GM19372 (cell line): ENCODE data around the gene ZMYND12.
A peak's percentile ranks its signal among the peaks of the same experiment; 100 is the strongest.
"Not testable (repeated sequence)": the region's sequence is repeated elsewhere in the genome, so short reads cannot be mapped to it uniquely, and the experiment has no call there.

ENCODE experiments used
- ATAC-seq: cut with Tn5 transposase; IDR thresholded peaks from one replicate; pipeline ENCODE4 v1.9.1; 2021; ENCODE audit warnings: mild to moderate bottlenecking, low read depth, moderate library complexity; ENCODE audit not compliant: unreplicated experiment

Gene ZMYND12, protein sequence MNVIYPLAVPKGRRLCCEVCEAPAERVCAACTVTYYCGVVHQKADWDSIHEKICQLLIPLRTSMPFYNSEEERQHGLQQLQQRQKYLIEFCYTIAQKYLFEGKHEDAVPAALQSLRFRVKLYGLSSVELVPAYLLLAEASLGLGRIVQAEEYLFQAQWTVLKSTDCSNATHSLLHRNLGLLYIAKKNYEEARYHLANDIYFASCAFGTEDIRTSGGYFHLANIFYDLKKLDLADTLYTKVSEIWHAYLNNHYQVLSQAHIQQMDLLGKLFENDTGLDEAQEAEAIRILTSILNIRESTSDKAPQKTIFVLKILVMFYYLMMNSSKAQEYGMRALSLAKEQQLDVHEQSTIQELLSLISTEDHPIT

DNA sequence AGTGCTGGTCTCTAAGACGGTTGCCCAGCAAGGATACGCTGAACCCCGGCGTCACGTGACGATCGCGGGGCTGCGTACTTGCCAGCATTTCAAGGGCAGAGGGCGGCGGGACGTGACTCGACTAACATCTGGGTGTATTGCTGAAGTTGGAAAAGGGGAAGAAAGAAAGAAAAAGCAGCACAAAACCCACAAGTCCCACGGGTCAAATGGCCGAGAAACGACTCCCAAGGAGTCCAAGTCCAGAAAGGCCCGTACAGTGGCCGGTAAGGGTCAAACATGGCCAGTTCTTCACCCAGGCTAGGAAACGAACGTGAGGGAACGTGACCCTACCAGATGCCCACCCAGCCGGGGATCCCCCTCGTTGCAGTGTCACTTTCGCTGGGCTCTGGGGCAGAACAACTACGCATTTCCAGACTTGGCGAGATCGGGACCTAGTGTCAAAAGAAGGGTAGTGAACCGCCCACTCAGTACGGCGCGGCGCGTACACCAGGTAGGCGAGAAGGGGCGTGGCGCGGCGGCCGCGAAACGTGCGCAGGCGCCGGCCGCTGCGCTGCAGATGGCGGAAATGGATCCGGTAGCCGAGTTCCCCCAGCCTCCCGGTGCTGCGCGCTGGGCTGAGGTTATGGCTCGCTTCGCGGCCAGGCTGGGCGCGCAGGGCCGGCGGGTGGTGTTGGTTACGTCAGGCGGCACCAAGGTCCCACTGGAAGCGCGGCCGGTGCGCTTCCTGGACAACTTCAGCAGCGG, at the start of gene ZMYND12, which contains the start of gene PPCS:
ZMYND12 (minus strand) TSS at position 13 of the 744 bp plus-strand sequence. CDS start 25 bp downstream, outside the sequence.
PPCS (plus strand) TSS at position 534 of the 744 bp plus-strand sequence; CDS start at position 557, 23 bp downstream.
- ATAC-seq, result peak; percentile 75

DNA sequence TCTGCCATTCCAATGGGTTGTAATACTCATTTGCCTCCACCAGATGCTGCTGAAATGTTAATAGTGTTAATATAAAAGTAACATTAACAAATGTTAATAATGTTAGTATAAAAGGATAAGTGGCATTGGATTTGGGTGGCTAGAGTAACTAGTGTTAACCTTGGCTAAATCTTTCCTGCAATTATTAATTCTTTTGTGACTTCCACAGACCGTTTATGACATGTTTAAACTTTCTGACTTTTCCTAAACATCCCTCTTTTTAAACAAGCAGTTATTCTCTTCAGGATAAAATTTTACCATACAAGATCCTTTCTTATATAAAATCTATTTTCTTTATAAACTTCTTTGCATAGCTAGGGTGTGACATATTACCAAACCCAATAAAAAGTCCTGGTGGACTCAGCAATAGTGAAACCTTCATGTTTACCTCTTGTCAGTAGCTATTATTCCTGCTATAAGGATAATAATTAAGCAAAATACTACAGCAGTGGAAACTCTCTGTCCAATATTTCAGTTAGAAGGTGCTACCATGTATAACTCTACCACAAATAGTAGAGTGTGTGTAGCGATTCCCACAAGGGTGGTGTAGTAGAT, 48.8 kb upstream of the ZMYND12 start:
- no peak for ATAC-seq

DNA sequence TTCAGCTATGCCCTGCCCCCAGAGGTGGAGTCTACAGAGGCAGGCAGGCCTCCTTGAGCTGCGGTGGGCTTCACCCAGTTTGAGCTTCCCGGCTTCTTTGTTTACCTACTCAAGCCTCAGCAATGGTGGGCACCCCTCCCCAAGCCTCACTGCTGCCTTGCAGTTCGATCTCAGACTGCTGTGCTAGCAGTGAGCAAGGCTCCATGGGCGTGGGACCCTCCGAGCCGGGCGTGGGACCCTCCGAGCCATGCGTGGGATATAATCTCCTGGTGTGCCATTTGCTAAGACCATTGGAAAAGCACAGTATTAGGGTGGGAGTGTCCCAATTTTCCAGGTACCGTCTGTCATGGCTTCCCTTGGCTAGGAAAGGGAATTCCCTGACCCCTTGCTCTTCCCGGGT, 46.2 kb upstream of the ZMYND12 start:
- ATAC-seq, result not testable (repeated sequence)

DNA sequence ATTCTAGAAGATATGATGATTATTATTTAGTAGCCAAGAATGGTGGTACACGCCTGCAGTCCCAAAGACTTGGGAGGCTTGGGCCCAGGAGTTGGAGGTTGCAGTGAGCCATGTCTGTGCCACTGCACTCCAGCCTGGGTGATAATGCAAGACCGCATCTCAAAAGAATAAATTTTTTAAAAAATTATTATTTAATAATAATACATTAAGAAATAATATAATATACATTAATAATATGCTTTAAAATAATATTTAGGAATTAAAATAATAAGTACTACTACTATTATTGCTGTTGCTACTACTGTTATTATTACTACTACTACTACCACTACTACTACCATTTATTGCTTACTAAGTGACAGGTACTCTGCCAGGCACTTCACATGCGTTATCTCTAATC, 34.4 kb upstream of the ZMYND12 start:
- no peak for ATAC-seq

DNA sequence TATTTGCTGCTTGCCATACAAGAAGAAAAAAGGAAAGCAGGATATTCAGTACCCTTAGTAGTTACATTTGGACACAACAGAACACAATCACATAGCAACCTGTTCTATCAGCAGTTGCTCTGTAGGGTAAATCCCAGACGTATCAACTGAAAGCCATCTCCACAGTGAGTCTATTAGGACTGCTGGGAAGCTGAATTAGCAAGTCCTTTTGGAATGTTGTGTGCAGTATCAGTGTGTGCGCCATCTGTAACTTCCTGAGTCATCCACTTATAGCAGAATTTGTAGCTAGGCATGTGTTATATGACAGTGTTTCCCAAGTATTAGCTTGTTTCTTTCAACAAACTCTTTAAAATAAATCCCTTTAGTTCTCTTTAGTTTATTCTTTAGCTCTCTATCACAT, 28.6 kb upstream of the ZMYND12 start:
- no peak for ATAC-seq

DNA sequence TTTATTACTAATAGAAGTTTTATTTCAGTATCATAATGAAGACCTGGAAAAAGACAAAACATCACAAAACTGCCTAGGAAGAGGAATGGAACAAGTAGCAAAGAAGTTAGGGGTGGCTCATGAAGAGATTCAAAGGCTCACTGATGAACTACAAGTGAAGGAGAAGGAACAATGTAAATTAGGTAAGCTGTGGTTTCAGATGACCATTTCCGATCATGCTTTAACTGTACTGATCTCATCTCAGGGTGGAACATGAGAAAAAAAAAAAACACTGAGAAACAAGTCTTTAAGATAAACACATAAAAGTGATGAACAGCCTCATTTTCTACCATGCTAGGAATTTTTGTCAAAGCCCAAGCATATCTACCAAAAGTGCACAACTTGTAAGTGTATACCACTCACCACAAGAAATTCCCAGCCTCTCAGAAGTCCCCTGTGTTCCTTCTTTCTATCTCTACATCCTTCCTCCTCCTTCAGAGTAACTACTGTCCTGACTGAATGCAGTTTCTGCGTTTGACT, 26.9 kb upstream of the ZMYND12 start:
- ATAC-seq, result no peak

DNA sequence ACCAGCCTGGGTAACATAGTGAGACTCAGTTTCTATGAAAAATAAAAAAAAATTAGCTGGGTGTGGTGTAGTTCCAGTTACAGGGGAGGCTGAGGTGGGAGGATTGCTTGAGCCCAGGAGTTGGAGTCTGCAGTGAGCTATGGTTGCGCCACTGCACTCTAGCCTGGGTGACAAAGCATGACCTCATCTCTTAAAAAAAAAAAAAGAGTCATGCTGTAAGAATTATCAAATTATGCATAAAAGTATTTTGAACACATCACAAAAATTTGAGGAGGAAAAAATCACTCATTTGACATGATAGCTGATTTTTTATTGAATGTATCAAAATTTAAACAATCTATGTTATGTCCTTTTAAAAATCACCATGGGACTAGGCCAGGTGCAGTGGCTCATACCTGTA, 25.1 kb upstream of the ZMYND12 start:
- no peak for ATAC-seq

DNA sequence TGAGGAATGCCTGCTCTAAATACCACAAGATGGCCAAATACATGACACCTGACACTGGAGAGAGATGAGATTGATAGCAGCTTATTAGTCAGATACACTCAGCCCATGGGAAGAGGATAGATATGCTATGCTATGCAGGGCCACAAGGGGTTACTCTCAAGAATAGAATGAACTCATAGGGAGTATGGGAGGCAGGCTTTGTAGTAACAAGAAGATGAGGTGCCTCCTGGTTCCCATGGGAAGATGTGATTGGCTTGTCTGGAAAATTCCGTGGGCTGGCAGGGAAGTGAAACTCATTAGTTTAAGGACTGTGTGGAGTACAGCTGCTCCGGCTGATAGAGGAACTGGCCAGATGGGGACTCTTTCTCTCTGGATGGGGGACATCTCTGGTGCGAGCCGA, 23.8 kb upstream of the ZMYND12 start:
- no peak for ATAC-seq

DNA sequence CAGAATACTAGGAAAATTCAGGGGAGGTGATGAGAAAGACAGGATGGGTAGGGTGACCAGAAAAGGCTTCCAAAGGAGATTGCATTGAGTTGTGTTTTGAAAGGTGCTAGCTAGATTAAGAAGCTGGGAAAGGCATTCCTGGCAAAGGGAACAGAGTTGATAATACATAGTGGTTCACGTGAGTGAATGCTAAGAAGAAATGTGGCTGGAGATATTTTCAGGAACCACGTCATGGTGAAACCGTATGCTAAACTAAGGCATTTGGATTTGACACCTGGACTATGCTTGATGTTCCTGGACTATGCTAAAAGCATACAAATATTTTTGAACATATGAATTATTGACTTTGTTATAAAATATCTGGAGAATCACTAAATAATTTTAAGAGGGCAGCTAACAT, 22.0 kb upstream of the ZMYND12 start:
- no peak for ATAC-seq

DNA sequence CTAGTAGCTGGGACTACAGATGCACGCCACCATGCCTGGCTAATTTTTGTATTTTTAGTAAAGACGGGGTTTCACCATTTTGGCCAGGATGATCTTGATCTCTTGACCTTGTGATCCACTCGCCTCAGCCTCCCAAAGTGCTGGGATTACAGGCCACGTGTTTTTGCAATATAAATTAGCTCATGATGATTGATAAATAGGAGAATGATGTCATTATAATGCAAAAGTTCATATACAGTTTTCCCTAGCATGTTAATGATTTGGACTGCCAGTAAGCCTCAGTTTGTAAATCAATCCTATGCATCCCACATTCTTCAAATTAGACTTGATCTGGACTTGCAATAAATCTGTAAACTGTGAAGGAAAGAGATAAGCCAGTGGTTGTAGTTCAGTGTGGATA, 21.5 kb upstream of the ZMYND12 start:
- ATAC-seq, result not testable (repeated sequence)

DNA sequence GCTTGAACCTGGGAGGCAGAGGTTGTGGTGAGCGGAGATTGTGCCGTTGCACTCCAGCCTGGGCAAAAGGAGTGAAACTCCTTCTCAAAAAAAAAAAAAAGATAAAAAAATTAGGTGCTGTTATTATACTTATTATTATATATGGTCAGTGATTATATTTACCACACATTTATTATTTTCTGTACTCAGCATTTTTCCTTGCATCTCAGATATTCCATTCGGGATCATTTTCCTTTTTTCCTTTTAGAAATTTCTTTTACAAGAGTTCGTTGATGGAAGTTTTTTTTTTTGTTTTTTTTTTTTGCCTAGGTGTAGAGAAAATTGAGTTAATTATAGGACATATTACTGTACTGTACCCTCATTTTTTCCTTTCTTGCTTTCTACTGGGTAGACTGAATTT, 20.8 kb upstream of the ZMYND12 start:
- no peak for ATAC-seq

DNA sequence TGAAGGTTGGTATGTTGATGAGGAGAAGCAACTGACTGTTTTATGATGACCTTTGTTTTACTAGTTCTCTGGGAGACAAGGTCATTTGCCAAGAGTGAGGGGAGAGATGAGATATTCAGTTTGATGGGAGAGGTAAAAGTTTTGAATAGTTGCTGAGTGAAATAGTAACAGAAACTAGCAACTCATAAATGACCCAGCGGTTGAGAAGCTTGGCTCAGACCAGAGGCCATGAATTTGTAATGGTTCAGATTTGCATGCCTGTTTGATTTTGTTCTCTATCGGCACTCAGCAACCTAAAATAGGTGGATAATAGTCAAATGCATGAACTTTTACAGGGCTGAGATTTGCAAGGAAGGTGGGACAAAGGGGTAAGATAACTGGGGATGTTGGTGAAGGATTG, 13.9 kb upstream of the ZMYND12 start:
- no peak for ATAC-seq

DNA sequence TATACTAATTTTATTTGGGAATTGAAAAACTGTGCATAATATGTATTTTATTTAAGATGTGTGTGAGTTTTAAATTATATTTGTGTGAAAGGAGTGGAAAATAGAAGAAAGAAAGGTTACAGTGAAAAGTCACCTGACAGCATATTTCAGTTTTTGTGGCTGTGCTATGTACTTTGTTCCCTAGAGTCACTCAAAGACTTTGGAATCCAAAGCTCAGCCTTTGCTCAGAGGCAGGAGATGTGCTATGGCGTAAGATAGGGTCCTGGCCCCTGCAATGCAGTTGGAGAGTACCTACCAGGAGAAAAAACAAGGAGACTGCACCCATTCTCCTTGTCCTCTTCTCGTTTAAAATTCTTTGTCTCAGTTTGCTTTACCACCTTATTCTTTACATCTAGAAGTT, 10.2 kb upstream of the ZMYND12 start:
- no peak for ATAC-seq

DNA sequence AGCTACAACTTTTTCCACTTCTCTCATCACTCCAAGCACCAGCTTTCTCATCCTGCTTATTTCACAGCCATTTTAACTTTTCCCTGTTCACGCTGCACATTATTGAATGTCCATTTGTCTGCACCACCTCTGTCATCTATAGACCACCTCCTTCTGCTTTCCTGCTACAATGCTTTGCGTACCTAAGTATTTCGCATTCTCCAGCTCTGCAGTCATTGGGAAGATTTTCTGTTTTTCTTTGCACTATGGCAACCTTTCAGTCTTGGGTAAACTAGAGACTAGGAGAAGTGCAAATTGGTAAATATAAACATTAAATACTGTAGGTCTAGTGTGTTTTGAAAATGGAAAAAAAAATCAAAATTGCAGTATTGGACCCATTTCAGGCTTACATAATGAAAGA, 8.1 kb upstream of the ZMYND12 start:
- no peak for ATAC-seq

DNA sequence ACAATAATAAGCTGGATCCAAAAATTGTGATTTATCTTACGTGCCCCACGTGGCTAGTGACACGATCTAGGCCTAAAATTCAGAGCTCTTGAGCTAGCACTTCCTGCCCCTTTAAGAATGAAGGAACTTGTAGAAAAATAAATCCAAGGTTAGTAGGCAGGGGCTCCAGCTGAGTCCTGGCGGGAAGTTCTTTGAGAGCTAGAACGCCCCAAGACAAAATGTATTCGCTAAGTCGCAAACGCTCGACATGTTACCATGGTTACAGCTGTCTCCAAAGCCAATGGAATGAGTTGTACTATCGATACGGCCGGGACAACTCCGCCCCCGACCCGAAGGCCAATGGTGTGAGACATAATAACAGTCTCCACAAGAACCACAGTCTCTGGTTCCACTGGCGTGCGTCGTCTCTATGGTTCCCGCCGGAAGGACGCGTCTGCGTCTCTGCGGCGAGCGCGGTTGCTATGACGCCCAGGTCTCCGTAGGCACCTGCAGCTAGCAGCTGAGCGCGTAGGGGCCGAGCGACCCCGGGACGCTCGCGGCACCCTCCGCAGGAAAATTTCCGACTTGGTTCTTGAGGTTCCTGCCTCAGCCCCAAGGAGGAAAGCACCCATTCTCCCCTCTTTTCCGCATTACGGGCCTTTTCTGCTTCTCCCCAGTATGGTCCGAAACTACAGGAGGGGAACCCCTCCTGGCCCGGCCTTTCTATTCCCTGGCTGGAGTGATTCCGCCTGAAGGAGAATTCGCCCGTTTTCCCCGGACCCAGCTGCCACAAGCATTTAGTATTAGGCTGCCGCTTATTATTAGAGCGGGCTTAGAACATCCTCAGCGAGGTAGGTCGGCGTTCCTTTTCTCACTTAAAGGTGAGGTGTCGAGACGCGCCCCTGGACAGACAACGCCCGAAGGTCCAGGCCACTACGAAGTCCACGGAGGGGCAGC, 7.3 kb upstream of the ZMYND12 start, which contains the start of gene CCDC30:
CCDC30 (plus strand) TSS at position 459 of the 936 bp plus-strand sequence. CDS start 17,266 bp downstream, outside the sequence.
- ATAC-seq, result peak; percentile 99

DNA sequence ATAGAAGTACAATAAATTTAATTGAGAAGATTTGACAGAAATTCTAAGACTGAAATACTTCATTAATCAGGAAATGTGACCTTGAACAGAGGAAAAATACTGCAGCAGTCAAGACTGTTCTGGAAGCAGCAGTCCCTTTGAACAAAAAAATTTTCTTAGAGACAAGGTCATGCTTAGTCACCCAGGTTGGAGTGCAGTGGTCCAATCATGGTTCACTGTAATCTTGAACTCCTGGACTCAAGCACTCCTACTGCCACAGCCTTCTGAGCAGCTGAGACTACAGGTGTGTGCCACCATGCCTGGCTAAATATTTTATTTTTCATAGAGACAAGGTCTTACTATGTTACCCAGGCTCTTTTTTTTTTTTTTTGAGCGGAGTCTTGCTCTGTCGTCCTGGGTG, 5.4 kb upstream of the ZMYND12 start:
- no peak for ATAC-seq

DNA sequence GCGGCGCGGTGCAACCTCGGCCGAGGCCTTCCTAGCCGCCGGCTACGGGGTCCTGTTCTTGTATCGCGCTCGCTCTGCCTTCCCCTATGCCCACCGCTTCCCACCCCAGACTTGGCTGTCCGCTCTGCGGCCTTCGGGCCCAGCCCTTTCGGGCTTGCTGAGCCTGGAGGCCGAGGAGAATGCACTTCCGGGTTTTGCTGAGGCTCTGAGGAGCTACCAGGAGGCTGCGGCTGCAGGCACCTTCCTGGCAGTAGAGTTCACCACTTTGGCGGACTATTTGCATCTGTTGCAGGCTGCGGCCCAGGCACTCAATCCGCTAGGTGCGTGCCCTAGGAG, 900 bp upstream of the ZMYND12 start:
- ATAC-seq, result peak; percentile 47

DNA sequence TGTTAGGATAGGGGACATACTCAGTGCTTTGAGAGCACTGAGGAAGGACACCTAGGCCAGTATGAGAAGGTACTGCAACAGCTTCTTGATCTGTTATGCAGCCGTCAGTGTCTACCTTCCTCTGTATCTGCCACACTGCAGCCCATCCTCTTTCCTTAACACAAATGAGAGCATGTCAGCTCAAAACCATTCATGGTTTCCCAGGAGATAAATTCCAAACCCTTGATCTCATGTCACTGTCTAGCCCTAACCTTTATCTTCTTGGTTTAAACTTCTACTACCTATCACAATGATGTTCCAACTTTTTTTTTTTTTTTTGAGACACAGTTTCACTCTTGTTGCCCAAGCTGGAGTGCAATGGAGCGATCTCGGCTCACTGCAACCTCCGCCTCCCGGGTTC, 1.4 kb downstream of the ZMYND12 start:
- ATAC-seq, result no peak

DNA sequence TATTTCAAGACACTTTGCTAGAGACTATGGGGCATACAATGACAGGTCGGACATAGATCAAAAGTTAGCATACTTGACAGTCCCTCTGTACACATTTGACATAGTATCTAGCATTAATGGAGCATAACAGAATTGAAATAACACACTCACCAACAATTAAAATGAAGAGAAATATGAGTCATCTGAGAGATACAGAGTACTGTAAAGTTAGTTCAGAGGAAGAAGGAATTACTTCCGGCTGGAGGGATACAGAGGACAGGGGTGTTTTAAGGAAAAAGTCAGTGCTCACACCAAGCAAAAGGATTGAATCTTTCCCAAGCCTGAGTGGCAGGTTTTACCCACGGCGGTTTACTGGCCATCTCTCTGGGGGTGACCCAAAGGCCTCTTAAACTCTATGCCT, 2.4 kb downstream of the ZMYND12 start:
- no peak for ATAC-seq

DNA sequence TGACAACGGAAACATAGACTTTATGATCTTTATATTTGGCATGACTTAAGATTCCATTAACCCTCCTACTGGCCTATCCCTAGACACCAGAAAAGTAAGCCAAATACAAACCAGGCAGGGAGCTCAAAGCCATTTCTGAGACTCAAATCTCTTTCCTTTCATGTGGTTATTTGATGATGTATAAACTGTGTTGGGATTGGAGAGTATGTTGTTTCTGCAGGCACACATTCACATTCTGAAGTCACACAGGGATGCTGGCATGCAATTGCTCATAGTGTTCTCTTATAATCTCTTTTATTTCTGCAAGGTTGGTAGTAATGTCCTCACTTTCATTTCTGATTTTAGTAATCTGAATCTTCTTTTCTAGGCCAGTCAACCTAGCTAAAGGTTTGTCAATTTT, 5.8 kb downstream of the ZMYND12 start:
- no peak for ATAC-seq
